ENCODE measurements around the gene MOCS3.

- TF ChIP-seq CTCF (conservative IDR thresholded peaks at IDR 0.05): no peak
- TF ChIP-seq ZFX (IDR thresholded peaks at IDR 0.05): no peak
These were observed 32.5 kb downstream of the MOCS3 start for GRCh38 chr20:50991076-50991475.
